Ovary (tissue), 3 donors: ENCODE data around the gene FLNB.

Source experiments
- EP300 ChIP-seq: sonication (generic); formaldehyde crosslinking; IDR thresholded peaks from one replicate; pipeline ENCODE4 v1.6.1; 2017; ENCODE audit warnings: antibody characterized with exemption
- POLR2A ChIP-seq: fragments of 450-650 bp; IDR thresholded peaks from one replicate; pipeline ENCODE4 v1.6.1; 2017; ENCODE audit warnings: antibody characterized with exemption, mild to moderate bottlenecking, moderate library complexity
- TF ChIP-seq, protein P1 (sequence below), 3 donors: fragments of 450-650 bp in 2 of 3; fragments of 200-600 bp in 1 of 3; IDR thresholded peaks; one replicate each; pipeline versions ENCODE4 v1.5.1 to v1.8.0; 2016 to 2022; ENCODE audit warnings: antibody characterized with exemption in 3 of 3, mild to moderate bottlenecking in 1 of 3
- donor health status: DM: no; HTN: no; CAD: no.

DNA sequence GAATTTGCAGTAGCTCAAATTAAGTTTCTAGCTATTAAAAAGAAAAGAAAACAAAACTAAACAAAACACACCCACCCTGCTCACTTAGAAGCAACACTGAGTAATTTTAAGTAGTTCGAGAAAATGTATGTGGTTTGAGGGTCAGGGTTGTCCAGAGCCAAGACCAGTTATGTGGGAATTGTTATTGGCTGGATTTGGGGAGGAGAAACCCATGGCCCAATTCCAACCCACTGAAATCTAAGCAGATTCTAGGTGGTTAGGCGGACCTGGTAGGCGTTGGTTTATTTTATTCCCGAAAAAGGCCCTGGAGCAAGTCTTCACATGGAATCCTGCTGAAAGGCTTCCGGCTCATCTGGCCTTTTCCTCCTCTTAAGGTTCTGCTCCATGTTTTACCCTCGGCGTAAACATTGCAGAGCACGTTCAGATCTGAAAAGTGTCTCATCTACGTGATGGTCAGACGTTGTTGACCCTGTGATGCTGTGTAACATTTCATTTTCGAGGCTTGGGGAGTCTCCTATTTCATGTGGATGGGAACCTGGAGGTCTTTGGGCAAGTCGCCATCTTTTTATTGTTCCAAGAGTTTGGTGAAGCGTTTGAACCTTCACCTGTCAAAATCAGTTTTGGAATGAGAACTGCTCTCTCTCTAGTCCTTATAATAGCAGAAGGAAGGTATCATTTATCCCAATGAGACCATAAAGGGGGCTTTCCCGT is 64.0 kb downstream of the FLNB start:
- TF ChIP-seq, protein P1, sequence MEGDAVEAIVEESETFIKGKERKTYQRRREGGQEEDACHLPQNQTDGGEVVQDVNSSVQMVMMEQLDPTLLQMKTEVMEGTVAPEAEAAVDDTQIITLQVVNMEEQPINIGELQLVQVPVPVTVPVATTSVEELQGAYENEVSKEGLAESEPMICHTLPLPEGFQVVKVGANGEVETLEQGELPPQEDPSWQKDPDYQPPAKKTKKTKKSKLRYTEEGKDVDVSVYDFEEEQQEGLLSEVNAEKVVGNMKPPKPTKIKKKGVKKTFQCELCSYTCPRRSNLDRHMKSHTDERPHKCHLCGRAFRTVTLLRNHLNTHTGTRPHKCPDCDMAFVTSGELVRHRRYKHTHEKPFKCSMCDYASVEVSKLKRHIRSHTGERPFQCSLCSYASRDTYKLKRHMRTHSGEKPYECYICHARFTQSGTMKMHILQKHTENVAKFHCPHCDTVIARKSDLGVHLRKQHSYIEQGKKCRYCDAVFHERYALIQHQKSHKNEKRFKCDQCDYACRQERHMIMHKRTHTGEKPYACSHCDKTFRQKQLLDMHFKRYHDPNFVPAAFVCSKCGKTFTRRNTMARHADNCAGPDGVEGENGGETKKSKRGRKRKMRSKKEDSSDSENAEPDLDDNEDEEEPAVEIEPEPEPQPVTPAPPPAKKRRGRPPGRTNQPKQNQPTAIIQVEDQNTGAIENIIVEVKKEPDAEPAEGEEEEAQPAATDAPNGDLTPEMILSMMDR (IDR thresholded peaks at IDR 0.05), result no peak
- TF ChIP-seq POLR2A (no peak), EP300 (no peak)
